DMS153 (cell line): Measurements from ENCODE around the gene COBL.

Source experiments
- DNase-seq: peaks from one replicate; lab custom pipeline; 2025; lab: John Stamatoyannopoulos, UW

Gene COBL

DNA sequence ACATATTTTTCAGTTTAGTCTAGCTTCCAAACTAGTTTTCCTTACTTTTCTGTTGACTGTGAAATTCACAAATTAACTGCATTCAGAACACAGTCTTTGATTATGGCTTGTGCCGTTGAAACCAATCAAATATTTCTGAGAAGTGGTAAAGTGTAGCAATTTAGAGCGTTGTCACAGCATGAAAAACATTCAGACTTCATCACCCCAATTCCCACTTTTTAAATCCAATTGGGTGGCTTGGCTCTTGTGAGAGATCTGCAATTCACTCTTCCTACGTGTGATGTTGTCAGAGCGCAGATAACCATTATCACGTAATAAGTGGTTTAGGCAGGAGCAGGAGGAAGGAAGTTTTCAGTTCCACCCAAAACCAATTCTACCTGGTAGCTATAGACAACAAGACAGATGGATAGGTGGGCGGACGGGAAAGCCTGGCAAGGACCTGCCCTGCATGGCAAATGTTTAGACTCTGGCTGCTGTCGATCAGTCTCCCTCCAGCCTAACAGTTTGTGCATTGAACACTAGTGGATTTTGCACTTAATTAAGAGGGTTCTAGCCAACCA lies 8.9 kb downstream of the COBL start:
- no peak for DNase-seq

GRCh38 chr7:51306761-51307160 lies 9.8 kb downstream of the COBL start:
- DNase-seq: no peak

GRCh38 chr7:51304729-51305128 lies 11.9 kb downstream of the COBL start:
- no peak for DNase-seq

DNA sequence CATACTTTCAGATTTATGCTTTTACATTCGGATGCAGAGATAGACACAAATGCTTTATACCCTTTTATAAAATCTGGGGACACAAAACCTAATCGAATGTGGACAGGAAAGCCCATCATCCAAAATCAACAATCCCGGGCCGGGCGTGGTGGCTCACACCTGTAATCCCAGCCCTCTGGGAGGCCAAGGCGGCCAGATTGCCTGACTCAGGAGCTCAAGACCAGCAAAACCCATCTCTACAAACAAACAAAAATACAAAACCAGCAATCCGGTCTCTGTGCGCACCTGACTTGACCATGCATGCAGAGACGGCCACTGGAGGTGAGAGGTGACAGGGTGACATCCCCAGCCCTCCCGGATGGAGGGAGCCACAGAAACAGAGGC lies 13.5 kb downstream of the COBL start:
- DNase-seq: no peak

DNA sequence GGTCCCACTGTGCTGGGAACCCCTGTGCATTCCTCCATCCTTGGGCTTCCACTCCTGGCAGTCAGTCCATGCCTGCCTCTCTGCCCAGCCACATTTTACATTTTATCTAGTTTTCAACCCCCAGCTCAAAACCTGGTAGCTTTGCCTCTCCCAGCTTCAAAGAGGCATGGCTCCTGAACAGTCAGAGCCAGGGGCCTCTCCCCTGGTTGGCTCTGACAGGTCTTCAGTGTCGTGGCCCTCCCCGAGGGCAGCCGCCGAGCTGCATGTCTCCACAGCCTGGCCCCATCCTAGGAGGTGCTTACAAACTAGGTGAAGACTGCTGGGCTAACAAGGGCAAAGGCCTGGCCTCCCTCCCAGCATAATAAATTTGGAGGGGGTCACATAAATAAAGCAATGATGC lies 14.8 kb downstream of the COBL start:
- no peak for DNase-seq

DNA sequence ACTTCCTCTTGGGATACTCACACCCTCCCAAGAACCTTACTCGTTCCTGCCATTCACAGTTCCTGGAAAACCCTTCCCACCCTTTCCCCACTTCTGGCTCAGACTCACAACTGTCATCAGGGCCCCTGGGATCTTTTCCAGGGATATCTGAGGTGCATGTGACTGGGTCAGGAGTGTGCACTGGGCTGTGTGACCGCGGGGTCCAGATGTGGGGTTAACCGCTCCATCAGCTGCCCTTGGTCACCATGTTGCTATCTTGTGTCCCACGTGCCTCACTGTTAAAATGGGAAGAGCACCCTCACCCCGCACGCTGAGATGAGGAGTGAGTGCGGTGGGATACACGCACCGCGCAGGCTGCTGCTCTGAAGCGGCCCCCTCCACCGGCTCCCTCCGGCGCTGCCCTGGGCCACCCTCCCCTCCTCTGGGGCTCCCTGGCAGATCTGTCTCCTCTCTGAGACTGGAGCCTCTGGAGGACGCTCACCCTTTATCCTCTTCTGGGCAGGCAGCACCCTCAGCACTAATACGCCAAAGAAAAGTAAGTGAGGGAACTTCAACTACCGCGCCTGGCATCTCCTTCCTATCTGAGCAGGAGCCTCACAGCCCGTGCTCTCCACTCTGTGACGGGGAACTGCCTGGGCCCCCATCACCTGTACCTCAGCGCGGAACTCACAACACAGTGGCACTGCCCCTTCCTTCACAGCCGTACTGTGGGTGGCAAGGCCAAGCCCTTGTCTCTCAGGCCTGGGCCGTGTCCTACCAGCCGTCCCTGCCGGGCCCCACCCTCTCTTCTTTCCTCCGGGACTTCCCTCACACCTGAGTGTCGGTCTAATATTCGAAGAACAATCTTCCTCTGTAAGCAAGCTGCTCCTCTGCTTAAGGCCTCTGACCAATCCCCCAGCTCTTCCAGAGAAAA lies 15.6 kb downstream of the COBL start:
- DNase-seq: no peak

GRCh38 chr7:51299391-51300133 lies 17.0 kb downstream of the COBL start:
- DNase-seq: no peak

DNA sequence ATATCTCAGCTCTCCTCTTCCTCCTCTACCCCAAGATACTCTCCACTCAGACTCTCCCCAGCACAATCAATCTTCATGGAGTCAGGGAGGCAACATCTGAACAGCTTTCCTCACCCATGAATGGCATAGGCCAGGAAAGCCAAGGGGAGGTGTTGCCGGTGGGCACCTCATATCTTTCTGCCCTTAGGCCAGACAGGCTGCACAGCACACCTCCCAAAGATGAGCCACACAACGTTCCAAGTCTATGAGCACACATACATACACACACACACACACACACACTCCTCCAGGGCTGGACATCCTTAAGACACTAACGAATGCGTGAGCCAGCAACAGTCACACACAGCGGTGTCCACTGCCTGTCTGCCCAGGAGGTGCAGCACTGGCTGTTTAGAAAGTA lies 17.7 kb downstream of the COBL start:
- no peak for DNase-seq

- no peak for DNase-seq
Measured at GRCh38 chr7:51297986-51298385, 18.6 kb downstream of the COBL start.

DNA sequence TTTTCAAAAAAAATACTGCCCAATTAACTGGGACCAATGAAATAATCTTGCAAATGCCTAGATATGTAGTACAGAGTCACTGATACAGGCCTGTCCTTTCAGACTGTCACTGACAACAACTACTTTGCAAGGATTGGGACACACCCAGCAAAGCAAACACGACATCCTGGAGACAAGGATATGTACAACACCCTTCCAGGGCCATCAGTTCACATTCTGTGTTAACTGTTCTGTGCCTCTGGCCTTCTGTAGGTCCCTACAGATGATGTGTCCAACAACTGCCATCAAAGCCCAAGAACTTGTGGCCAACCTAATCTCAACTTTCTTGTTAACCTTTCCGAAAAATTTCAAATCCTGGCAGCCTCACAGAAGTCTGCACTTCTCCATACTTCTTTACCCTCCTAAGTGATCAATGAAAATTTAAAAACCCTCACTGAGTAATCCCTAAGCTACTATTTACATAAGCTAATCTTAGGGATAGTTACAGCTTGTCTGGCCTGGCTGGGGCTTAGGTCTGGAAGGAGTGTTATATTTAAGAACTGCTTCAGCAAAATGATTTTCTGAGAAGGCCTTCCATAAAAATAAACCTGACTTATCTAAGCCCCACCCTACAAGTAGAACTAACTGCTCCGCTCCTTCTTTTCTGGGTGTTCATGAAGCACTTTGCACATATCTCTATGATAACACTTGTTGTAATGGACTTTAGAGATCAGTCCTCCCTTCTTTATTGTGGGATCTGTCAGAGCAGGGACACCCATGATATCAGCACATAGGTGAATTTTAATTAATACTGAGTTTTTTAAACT lies 21.0 kb downstream of the COBL start:
- DNase-seq: peak; percentile 74

DNA sequence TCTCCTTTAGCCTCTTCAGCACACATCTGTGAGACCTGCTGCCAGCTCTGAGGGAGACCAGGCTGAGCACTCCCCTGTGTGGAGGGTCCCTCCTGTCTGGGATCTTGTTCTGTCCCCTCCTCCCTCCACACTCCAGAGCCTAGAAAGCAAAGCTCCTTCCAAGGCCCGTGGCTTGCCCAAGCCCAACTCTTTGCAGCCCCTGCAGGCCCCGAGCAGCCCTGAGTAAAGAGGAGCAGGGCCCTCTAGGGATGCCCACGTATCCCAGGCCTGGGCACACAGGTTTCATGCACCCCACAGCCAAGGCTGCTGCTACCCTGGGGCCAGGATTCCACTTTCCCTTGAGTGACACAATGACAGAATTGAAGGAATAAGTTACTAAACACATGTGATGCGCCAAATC lies 24.0 kb downstream of the COBL start:
- no peak for DNase-seq

DNA sequence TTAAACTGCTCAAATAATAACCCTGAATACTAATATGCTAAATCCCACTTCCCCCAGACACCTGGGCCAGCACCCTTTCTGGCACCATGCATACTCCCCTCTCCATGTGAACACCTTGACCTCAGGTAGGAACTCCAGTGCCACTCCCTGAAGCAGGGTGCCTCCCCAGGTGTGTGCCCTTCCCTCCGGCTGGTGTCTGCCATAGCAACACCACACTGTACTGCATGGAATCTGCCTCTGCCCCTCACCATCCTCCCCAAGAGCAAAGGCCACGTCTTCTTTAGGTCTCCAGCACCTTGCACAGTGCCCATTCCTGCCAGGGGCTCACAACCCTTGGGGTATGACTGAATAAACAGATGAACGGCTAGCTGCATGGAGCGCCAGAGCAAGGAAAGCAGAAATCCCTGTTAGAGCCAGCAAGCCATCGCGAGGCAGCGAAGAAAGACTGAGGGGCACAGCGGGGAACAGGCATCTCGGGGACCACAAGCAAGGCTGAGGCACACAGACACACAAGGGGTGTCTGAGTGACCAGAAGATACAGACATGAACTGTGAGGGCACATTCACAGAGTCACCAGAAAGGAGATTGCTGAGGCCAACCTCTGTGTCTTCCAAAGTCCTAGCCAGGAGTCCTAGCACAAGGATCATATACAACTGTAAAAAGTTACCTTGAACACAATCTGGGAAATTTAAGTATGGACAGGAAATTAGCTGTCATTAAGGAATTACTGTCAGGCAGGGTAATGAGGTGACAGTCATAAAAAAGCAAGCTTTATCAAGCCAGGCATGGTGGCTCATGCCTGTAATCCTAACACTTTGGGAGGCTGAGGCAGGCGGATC lies 25.7 kb downstream of the COBL start:
- DNase-seq: no peak

GRCh38 chr7:51290304-51290637 lies 26.3 kb downstream of the COBL start:
- no peak for DNase-seq

DNA sequence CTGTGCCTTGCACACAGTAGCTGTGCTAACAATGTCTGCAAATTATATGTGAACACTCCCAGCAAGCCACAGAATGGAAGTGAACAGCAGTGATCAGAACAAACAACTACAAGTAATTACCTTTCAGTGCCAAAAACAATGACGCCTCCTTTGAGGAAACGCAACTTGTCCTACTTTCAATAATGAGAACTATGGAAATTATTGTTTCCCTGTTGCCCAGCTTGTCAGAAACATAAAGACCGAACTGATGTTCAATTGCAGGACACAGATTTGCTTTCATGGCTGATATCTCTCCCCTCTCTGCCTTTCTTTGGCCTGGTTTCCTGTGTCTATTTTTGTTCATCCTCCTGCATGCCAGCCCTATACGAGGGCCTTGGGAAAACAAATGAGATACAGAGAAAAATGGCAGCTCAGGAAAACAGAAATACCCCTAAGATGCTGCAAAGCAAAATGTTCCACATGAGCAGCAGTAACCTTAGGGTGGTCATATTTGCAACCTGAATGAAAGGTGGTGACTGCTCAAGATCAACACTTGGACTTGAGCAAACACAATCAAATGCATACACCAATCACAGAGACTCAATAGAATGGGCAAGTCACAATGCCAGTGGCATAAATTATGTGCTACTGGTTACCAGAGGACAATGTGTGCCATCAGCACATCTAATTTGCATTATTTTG lies 26.8 kb downstream of the COBL start:
- DNase-seq: peak; percentile 73

- peak; percentile 82 for DNase-seq
Measured at GRCh38 chr7:51288896-51289622, 27.6 kb downstream of the COBL start.

DNA sequence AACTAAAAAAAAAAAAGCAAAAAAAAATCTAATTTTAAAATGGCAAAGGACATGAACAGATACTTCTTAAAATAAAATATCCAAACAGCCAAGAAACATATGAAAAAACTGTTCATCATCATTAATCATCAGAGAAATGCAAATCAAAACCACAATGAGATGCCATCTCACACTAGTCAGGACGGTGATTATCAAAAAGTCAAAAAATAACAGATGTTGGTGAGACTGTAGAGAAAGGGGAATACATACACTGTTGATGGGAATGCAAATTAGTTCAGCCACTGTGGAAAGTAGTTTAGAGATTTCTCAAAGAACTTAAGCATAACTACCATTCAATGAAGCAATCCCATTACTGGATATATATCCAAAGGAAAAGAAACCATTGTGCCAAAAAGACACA lies 30.2 kb downstream of the COBL start:
- DNase-seq: no peak

DNA sequence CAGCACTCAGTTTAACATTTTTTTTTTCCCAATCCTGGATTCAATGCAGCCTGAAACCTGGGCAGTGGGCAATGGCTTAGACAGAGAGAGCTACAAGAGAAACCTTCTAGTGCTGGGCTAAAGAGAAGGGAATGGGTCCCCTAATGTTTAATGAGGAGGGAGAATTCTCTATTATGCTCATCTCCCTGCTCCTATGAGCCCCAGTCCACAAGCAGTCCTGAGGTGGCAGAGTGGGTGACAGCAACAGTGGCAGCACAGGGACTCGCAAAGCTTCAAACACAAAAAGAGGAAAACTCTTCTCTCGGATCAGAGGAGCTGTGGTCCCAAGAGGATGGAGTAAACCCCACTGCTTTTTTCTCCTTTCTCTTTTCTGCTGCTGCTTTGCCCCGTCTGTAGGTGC lies 36.5 kb downstream of the COBL start:
- no peak for DNase-seq

GRCh38 chr7:51279391-51280023 lies 37.1 kb downstream of the COBL start:
- no peak for DNase-seq

GRCh38 chr7:51278797-51279196 lies 37.8 kb downstream of the COBL start:
- DNase-seq: peak; percentile 40

GRCh38 chr7:51276967-51277366 lies 39.6 kb downstream of the COBL start:
- no peak for DNase-seq
